ENCODE data around the gene TACC2.
"Not testable (repeated sequence)": the region's sequence is repeated elsewhere in the genome, so short reads cannot be mapped to it uniquely, and the experiment has no call there.

TACC2 gene

DNA sequence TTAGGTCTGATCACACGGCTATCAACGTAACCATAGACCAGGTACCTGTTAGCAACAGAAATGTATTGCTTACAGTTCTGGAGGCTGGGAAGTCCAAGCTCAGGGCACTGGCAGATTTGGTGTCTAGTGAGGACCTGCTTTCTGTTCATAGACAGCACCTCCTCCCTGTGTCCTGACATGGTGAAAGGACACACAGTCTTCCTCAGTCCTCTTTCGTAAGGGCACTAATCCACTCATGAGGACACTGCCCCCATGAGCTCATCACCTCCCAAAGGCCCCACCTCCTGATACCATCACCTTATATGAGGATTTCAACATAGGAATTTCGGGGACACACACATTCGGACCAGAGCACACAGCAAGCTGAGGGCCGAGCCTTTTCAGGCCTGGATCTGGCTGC is 210.7 kb downstream of the TACC2 start:
- DNase-seq: no peak

DNA sequence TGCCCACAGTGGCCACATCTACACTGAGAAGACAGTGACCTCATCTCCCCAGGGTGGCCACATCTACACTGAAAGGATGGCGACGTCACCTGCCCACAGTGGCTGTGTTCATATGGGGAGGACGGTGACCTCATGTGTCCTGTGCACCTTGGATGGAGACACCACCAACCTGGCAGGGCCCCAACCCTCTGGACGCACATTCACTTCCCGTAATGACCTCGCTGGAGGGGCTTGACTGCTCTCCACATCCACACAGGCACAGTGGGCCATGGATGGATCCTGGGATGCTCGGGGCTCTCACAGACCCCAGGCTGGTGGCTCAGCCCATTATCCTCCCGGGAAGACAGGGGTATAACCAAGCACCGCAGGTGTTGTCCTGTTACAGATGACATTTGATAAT is 212.4 kb downstream of the TACC2 start:
- DNase-seq: no peak

DNA sequence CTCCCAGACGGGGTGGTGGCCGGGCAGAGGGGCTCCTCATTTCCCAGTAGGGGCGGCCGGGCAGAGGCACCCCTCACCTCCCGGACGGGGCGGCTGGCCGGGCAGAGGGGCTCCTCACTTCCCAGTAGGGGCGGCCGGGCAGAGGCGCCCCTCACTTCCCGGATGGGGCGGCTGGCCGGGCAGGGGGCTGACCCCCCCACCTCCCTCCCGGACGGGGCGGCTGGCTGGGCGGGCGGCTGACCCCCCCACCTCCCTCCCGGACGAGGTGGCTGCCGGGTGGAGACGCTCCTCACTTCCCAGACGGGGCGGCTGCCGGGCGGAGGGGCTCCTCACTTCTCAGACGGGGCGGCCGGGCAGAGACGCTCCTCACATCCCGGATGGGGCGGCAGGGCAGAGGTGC is 214.2 kb downstream of the TACC2 start:
- not testable (repeated sequence) for DNase-seq

DNA sequence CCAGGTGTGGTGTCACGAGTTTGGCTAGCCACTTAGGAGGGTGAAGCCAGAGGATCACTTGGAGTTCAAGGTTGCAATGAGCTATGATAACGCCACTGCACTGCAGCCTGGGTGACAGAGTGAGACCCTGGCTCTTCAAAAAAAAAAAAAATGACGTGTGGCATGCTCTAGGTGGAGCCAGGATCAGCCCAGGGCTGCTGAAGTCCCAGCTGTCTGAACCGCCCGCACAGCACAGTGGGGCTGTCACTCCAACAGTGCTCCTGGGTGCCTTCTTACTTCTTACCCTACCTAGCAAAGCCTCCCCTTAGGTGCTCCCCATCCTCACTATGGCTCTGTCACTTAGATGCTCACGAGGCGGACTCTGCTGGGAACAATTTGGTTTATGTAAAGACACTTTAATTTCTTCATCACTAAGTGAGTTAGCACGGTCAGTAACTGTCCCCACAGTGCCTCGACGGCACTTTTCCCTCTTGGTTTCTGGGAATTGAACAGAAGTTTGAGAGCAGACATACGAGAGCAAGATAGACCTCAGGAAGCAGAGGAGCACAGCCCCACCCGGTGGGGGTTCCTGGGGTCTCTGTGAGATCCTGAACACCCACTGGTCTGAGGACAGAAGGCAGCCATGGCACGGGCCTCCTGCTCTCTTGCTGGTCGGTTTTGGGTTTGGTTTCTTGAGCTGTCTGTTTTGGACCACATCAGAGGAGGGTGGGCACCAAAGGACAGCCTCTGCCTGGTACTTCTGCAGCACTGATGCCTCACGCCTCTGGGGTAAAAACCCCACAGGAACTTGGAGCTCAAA is 215.9 kb downstream of the TACC2 start:
- DNase-seq: no peak

DNA sequence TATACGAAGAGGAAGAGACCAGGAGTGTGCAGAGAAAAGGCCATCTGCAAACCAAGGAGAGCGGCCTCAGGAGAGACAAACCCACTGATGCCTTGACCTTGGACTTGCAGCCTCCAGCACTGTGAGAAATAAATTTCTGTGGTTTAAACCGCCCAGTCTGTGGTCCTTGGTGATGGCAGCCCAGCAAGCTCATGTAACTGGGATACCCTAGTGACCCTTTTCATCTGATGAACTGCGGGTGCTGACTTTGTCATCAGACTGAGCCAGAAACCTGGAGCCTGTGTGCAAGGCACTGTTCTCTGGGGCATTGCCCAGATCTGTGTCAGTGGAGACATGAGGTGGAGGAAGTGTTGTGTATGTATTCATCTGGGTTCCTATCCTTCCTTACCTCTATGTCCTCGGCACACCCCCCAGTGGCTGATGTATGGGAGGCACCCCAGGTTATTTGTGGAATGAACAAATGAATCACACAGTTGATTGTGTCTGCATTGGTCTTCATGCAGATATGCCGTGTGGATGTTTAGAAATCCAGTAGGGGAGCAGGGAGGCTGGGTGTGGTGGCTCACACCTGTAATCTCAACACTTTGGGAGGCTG is 217.6 kb downstream of the TACC2 start:
- DNase-seq: no peak

DNA sequence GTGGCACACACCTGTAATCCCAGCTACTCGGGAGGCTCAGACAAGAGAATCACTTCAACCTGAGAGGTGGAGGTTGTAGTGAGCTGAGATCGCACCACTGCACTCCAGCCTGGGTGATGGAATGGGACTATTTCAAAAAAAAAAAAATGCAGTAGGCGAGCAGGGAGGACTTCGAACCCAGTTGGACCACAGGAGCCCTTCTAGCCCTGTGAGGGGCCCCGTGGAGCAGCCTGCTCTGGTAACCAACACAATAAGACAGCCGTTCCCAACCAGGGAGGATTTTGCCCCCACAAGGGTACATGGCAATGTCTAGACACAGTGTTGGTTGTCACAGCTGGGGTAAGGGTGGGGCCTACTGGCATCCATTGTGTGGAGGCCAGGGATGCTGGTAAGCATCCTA is 218.2 kb downstream of the TACC2 start:
- no peak for DNase-seq

DNA sequence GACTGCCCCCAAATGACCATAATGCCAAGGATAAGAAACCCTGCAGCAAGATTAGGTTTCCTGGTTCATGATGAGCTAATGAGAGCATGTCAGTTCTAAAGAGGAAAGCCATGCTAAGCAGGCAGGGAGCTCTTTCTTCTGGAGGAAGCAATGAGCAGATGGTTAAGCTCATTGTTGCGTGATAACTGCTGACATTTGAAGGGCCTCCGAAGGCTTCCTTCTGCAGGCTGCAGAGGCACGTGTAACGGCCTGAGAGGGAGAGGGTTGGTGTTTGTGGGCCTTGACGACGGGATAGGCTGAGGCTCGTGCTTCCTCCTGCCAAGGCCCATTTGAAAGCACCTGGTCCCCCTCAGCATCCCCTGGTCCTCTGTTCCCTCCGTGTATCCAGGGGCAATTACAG is 218.6 kb downstream of the TACC2 start:
- DNase-seq: no peak

DNA sequence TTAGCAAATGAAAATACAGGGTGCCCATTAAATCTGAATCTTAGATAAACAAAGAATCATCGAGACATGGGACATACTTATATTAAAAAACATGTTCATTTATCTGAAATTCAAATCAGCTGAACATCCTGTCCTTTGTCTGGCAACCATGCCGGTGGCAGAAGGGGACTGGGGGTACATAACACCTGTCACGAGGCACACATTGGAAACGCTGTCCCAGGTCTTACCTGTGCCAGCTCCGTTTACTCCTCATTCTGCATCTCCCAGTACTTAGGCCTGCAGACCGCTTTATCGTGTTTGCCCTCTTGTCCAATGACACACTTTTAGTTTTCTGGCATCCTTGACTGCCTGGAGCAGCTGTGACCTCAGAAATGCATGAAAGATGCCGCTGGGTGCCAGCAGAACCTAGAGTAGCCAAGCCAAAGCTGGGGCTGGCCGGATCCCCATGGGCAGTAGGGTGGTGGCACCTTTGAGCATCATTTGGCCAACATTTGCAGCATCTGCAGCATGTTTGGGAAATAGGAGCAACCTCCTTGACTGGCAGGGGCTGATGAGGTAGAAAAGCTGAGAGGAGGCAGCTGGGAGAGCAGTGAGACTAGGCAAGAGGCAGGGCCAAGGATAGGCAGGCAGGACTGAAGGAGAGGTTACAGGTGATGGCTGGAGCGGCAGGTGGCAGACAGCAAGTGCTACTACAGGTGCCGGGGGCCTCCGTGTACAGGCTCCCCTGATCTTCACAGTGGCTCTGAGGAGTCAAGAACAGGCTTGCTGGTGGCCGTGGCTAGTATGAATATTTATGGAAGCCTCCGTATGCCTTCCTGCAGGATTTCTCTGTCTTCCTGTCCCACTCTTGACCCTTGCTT is 219.8 kb downstream of the TACC2 start:
- no peak for DNase-seq

DNA sequence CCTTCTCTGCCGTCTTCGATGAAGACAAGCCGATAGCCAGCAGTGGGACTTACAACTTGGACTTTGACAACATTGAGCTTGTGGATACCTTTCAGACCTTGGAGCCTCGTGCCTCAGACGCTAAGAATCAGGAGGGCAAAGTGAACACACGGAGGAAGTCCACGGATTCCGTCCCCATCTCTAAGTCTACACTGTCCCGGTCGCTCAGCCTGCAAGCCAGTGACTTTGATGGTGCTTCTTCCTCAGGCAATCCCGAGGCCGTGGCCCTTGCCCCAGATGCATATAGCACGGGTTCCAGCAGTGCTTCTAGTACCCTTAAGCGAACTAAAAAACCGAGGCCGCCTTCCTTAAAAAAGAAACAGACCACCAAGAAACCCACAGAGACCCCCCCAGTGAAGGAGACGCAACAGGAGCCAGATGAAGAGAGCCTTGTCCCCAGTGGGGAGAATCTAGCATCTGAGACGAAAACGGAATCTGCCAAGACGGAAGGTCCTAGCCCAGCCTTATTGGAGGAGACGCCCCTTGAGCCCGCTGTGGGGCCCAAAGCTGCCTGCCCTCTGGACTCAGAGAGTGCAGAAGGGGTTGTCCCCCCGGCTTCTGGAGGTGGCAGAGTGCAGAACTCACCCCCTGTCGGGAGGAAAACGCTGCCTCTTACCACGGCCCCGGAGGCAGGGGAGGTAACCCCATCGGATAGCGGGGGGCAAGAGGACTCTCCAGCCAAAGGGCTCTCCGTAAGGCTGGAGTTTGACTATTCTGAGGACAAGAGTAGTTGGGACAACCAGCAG is 221.7 kb downstream of the TACC2 start:
- no peak for DNase-seq

DNA sequence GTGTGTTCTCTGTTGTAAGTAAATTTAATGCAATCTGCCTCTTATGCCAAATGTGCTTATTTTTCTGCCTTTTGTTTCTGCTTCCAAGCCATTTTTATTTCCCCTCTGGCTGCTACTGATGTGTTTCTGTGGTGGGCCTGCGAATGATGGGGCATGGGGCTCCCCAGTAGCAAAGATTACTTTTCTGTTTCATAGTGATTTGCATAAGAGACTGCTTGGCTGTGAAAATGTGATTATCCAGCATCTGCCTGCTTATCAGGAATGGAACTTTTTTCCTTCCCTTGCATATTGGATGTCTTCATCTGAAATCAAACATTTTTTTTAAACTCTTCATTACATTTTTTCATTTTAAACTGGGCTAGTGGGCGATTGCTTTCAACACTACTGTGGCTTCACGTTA is 224.4 kb downstream of the TACC2 start:
- no peak for DNase-seq

- no peak for DNase-seq
These were observed 224.8 kb downstream of the TACC2 start for GRCh38 chr10:122213766-122214165.

DNA sequence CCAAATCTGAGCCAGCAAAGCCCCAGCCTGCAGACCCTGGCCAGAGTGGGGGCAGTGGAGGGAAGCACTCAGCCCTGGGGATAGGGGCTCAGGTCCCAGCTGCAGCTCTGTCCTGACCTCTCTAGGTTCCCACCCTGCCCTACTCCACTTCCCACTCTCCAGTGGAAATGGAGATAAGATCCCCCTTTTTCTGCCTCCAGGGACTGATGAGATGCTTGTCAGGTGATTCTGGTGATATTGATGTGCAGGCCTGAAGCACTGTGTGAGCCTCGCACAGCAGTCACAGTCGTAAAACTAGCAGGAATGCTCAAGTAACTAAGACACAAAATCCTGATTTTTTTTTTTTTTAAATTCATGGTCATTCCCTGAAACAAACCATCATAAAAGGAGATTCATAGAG is 227.1 kb downstream of the TACC2 start:
- no peak for DNase-seq

DNA sequence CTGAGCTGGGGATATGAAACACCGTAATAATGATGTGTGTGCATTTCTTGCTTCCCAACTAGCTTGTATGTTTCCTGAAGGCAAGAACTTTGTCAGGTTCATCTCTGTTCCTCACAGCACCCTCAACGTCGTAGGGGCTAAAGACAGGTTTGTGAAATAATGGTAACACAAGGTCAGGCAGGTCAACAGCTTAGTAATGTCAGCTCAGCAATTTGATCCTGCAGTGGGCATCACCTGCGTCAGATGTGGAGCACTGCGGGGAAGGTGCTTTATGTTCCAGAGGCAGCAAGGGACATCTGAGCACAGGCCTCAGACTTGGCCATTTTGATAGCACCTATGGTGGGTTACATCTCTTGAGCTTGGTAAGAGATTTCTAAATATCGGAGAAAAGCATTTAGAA is 230.4 kb downstream of the TACC2 start:
- no peak for DNase-seq

GRCh38 chr10:122220736-122221135 is 231.8 kb downstream of the TACC2 start:
- no peak for DNase-seq

GRCh38 chr10:122221958-122222357 is 233.0 kb downstream of the TACC2 start:
- no peak for DNase-seq

DNA sequence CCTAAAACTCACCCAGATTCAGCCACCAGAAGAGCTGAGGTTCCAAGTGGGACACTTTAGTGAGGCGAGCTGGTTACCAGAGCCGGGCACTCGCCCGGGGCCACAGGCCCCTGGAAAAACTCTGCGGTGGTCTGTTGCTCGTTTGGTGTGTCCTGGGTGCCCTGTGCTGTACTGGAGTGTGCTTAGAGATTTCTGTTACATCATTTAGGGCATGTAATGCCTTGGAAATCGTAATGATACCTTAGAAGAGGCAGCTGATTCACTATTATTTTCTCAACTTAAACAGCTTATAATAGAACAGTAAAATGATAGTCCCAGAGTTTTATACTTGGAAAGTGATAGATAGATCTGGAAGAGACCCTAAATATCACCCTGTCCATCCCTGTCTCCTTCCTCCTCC is 233.7 kb downstream of the TACC2 start:
- DNase-seq: no peak

GRCh38 chr10:122224159-122224558 is 235.2 kb downstream of the TACC2 start:
- no peak for DNase-seq

DNA sequence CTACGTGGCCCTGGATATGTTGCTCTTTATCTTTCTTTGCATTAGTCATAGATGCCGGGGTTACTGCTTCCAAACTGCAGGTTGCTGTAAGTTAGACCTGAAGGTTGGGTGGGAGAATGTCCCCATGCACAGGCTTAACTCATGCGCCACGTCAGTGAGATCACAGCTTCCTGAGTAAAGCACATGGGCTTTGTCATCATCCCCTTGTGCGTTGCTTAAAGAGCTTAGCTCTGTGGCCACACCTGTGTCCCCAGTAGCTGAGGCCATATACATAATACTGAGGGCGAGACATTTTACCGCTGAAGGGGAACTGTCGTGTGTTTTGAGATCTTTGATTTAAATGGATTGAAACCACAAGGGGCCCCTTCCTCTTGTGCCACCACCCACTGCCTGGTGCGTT is 236.4 kb downstream of the TACC2 start:
- no peak for DNase-seq

DNA sequence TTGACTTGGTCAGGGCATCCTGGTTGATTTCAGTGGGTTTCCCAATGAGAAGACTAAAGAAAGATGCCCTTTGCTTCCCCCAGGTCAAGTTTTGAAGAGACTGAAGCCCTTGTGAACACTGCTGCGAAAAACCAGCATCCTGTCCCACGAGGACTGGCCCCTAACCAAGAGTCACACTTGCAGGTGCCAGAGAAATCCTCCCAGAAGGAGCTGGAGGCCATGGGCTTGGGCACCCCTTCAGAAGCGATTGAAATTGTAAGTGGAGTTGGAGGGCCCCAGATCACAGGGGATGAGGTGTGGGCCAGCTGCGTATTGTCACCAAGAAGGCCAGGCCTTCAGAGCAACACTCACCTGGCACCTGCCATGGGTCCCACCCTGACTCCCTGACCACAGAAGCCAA is 238.8 kb downstream of the TACC2 start:
- DNase-seq: no peak

GRCh38 chr10:122229666-122230065 is 240.7 kb downstream of the TACC2 start:
- no peak for DNase-seq

- DNase-seq: no peak
These were observed 241.3 kb downstream of the TACC2 start for GRCh38 chr10:122230222-122230621.

- DNase-seq: no peak
These were observed 243.8 kb downstream of the TACC2 start for GRCh38 chr10:122232769-122233168.

- peak; percentile 24 for DNase-seq
These were observed 244.9 kb downstream of the TACC2 start for GRCh38 chr10:122233857-122234348.

All from NCI-H345 (cell line).